GM20431 (cell line): ENCODE data around the gene HDDC3.

ENCODE experiments used
- in situ Hi-C: fragments of 300-500 bp; cut with MseI, MboI; formaldehyde crosslinking; loops from one replicate; pipeline ENCODE4 v1.15.0; 2020; ENCODE audit warnings: low sequenced_read_pairs; ENCODE audit not compliant: unreplicated experiment

HDDC3 gene

GRCh38 chr15:90954712-90955623 lies 22.6 kb upstream of the HDDC3 start, which contains the start of gene RCCD1:
TSS of gene RCCD1 (plus strand) at chr15:90954884. CDS start at chr15:90956735, 1,851 bp downstream.
- in situ Hi-C loops = no loop called here

DNA sequence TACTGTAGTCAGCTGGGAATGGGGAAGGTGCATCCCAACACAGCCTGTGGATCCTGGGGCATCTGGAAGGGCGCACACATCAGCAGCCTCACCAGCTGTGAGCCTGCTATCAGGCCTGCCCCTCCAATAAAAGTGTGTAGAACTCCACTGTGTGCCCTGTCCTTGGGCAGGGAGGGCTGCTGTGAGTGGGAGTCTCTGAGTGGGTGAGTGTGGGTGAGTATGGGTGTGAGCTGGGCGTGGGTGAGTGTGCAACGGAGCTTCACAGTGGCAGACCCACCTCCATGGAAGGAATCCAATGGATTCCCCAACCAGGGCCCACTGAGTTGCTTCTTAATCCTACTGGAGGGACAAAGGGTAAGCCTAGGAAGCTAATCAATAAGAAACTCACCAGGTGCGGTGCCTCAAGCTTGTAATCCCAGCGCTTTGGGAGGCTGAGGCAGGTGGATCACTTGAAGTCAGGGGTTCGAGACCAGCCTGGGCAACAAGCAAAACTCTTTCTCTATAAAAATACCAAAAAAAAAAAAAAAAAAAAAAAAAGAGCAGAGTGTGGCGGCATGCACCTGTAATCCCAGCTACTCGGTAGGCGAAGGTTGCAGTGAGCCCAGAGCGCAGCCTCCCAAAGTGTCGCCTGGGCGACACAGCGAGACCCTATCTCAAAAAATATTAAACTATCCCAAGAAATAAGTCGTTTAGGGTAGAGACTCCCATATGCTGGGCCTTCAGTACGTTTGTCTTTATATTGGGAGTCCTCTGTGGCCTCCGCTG lies 21.8 kb upstream of the HDDC3 start:
- in situ Hi-C loops = no loop called here

DNA sequence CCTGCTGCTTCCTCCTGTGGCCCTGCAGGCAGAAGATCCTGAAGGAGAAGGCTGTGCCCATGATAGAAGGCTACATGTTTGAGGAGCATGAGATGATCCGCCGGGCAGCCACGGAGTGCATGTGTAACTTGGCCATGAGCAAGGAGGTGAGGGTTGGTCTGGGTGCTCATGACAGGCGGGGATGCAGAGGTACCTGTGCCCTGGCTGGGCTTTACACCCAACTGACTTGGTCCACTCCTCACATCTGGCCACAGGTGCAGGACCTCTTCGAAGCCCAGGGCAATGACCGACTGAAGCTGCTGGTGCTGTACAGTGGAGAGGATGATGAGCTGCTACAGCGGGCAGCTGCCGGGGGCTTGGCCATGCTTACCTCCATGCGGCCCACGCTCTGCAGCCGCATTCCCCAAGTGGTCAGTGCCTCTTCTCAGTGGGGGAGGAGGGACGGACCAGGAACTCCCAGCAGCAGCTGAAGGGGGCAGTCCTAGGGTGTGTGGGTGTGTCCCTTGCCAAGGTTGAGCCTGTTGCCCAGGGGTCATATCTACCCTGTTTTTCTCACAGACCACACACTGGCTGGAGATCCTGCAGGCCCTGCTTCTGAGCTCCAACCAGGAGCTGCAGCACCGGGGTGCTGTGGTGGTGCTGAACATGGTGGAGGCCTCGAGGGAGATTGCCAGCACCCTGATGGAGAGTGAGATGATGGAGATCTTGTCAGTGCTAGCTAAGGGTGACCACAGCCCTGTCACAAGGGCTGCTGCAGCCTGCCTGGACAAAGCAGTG lies 20.7 kb upstream of the HDDC3 start:
- in situ Hi-C loops = no loop called here

DNA sequence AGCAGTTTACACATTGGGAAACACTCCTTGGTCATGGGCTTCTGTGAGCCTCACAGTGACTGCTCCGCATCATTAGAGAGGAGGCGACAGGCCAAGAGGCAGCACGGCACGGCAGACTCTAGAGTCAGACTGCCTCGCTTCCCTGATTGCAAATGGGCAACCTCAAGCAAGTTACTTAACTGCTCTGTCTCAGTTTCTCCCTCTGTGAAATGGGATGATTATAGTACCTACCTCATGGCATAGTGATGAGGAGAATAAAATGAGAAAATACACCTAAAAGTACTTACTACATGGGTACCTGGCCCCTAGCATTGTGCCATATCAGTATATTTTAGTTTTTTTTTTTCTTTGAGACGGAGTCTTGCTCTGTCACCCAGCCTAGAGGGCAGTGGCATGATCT lies 18.3 kb upstream of the HDDC3 start:
- in situ Hi-C loops = no loop called here

GRCh38 chr15:90949979-90950675 lies 17.8 kb upstream of the HDDC3 start:
- in situ Hi-C loops = no loop called here

- in situ Hi-C loops = no loop called here
These were observed 16.2 kb upstream of the HDDC3 start for GRCh38 chr15:90948506-90948905.

DNA sequence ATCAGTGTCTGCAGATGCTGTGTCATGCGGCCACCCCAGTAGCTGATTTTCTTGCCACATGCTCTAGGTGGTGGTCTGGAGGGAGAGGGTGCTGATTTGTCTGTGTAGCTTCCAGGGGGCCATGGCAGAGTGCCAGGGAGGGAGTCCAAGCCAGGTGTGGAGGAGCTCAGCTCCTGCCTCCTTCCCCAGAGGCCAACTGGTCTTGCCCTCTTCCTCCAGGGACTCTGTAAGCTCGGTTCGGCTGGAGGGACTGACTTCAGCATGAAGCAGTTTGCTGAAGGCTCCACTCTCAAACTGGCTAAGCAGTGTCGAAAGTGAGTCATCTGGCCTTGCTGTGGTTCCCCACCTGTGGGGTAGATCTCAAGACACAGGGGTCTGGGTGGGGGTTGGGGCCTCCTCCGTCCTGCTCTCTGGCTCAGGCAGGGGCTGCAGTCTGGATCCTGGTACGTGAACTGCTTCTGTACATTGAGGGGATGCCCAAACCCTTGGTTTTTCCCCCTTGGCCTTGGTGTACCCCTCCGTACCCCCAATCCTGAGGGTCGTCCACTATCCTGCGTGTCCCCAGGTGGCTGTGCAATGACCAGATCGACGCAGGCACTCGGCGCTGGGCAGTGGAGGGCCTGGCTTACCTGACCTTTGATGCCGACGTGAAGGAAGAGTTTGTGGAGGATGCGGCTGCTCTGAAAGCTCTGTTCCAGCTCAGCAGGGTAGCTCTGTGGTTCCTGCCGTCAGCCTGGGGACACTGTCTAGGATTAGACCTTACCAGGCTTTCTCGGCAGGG lies 15.4 kb upstream of the HDDC3 start:
- in situ Hi-C loops = no loop called here

- in situ Hi-C loops = no loop called here
These were observed 14.7 kb upstream of the HDDC3 start for GRCh38 chr15:90946941-90947576.

DNA sequence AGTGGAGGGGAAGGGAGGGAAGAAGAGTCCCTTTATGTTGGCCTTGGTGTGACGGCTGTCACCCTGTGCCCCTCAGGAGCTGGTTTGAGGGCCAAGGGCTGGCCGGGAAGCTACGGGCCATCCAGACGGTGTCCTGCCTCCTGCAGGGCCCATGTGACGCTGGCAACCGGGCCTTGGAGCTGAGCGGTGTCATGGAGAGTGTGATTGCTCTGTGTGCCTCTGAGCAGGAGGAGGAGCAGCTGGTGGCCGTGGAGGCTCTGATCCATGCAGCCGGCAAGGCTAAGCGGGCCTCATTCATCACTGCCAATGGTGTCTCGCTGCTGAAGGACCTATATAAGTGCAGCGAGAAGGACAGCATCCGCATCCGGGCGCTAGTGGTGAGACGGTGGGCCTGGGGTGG lies 14.2 kb upstream of the HDDC3 start:
- in situ Hi-C loops = no loop called here

DNA sequence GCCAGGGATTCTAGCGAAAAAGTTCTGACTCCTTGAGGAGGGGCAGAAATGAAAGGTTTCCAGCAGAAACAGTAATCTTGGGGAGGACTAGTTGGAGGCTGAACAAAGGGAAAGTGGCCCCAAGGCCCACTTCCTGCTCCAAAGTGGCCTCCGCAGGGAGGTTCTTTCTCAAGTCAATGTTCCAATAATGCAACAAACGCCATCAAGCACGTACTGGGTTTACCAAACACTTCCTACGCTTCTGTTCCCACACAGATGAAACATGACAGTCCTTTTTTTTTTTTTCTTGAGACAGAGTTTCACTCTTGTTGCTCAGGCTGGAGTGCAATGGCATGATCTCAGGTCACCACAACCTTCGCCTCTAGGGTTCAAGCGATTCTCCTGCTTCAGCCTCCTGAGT lies 12.7 kb upstream of the HDDC3 start:
- in situ Hi-C loops = no loop called here

- in situ Hi-C loops = no loop called here
These were observed 10.2 kb upstream of the HDDC3 start for GRCh38 chr15:90942354-90943120.

- in situ Hi-C loops = no loop called here
These were observed 8.7 kb upstream of the HDDC3 start for GRCh38 chr15:90941038-90941437.

- in situ Hi-C loops = no loop called here
These were observed 7.4 kb upstream of the HDDC3 start for GRCh38 chr15:90939756-90940155.

GRCh38 chr15:90938261-90938660 lies 5.9 kb upstream of the HDDC3 start:
- in situ Hi-C loops = no loop called here

GRCh38 chr15:90936823-90937222 lies 4.5 kb upstream of the HDDC3 start:
- in situ Hi-C loops = no loop called here

DNA sequence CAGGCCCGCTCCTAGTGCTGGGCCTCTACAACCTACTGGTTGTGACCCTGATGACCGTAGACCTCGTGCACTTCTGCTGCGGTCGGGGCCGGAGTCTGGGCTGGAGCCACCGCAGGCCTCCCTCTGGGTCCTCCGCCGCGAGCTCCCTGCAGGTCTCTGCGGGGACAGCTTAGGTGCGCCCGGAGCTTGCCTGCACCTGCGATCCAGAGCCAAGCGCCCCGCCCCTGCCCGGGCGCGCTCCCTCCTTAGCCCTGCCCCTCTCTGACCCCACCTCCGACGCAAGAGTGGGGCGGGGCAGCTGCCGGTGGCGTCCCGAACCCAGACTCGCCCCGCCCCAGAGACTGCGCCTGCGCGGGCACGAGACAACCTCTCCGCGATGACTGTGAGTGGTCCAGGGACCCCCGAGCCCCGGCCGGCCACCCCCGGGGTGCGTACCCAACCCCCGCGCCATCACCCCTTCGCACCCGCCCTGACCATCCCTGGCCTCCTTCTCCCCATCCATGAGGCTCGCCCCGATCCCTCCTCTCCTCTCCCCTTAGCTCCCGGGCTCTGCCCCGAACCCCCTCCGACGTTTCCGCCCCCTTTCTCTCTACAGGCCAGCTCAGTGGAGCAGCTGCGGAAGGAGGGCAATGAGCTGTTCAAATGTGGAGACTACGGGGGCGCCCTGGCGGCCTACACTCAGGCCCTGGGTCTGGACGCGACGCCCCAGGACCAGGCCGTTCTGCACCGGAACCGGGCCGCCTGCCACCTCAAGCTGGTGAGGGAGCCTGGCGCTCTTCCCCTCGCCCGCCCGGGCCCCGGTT lies 2.8 kb upstream of the HDDC3 start, which contains the start of gene UNC45A:
Gene UNC45A (plus strand): TSS at position 337 of the 803 bp plus-strand sequence. CDS start 40 bp downstream, at position 377.
- in situ Hi-C loops = no loop called here
